ENCODE measurements around the gene CHEK2.
"Not testable (repeated sequence)": the region's sequence is repeated elsewhere in the genome, so short reads cannot be mapped to it uniquely, and the experiment has no call there.

The CHEK2 gene

GRCh38 chr22:28741785-28742561, at the start of gene CHEK2, which contains the start of gene HSCB:
Gene CHEK2, minus strand, starts transcription at chr22:28741820. Its CDS starts 7,099 bp downstream, at chr22:28734721.
Gene HSCB, plus strand, starts transcription at chr22:28742039. Its CDS starts 57 bp downstream, at chr22:28742096.
- DNase-seq (ENCODE audit: low spot score) = peak; percentile 99

DNA sequence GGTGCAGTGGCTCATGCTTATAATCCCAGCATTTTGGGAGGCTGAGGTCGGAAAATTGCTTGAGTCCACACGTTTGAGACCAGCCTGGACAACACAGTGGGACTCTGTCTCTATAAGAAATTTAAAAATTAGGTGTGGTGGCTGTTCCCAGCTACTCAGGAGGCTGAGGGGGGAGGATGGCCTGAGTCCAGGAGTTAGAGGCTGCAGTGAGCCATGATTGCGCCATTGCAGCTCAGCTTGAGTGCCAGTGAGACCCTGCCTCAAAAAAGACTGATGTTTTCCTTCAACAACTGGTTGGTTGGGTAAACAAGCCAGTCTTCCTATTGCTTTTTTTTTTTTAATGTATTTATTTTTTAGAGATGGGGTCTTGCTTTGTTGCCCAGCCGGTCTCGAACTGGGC, 49.5 kb upstream of the CHEK2 start:
- no peak for DNase-seq (ENCODE audit: low spot score)

DNA sequence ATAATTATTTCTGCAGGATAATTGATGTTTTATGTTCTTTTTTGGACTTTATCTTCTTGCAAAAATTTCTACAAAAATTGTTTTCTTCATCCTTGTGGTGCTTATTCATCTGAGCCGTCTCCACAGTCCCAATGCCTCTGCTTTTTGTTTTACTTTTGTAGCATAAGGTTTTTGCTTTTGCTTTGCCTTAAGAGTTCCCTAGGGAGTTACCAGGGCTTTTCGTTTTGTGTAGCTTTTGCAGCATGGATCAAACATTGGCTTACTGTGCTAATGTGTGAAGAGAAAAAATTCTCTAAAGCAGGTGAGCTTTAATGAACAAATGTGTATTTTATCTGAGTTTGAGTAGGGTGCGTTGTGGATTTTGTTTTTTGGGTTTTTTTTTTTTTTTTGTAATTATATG, 47.0 kb upstream of the CHEK2 start:
- DNase-seq (ENCODE audit: low spot score) = no peak

- DNase-seq (ENCODE audit: low spot score) = no peak
These were observed 42.4 kb upstream of the CHEK2 start for GRCh38 chr22:28783786-28784671.

- DNase-seq (ENCODE audit: low spot score) = no peak
These were observed 38.7 kb upstream of the CHEK2 start for GRCh38 chr22:28780296-28780695.

DNA sequence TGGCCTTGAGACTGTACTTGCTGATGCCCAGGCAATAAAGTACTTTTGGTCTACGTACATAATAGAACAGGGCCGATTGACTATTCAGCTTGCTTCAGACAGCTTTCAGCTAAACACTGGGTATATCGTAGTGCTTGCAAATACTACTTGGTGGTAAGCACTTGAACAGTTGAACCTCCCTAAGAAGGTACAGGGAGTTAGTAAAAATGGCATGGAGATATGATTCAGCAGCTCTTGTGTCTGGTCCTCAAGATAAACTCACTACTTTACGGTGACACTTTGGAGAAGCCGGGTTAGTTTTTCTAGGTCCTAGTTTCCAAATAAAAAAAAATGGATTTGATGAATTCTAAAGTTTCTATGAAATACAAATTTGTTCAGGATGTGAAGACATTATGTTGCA, 38.2 kb upstream of the CHEK2 start:
- no peak for DNase-seq (ENCODE audit: low spot score)

- DNase-seq (ENCODE audit: low spot score) = no peak
These were observed 32.8 kb upstream of the CHEK2 start for GRCh38 chr22:28774378-28774777.

DNA sequence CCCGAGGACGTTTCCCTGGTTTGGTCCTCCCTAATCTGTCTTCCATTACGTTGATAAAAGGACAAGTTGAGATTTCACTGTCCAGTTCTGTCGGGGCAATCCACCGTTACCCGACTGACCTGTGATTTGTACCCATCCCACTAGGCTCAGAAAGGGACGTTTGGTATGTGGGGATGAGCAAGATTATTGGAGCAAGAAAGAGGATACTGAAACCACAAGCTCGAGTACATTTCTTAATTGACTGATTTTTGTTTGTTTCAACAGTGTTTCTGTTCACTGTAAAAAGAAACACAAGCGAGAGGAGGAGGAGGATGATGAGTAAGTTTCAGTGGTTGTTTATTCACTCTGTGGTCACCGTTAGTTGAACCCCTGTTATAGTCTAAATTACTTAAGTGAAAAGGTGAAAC, 31.8 kb upstream of the CHEK2 start:
- no peak for DNase-seq (ENCODE audit: low spot score)

DNA sequence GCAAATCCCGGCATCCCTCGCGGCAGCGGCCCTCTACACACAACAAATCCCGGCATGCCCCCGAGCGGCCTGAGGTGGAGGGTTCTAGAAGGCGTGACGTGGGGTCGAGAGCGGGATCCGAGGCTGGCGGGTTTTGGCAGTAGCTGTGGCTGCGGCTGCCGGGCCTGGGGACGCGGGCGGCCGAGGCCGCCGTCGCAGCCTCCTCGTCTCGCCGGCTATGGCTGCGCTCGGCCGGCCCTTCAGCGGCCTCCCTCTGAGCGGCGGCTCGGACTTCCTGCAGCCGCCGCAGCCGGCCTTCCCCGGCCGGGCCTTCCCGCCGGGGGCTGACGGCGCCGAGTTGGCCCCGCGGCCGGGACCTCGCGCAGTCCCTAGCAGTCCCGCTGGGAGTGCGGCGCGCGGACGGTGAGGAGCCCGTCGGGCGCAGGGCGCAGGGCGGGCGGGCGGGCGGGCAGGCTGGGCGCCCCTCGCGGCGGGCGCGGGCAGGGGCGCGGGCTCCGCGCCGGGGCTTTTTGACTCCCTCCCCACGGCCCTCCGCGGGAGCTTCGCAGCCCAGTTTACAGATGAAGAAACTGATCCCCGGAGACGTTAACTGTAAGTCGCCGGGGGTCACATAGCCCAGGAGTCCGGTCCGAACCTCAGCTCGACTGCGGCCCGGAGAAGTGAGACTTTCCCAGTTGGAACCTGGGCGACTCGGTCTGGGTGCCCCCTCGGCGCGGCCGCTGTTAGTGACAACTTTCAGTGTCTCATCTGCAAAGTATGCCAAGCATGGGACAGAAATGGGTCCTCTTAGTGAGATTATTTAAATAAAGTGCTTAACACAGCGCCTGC, 31.2 kb upstream of the CHEK2 start, which contains the start of gene CCDC117:
CCDC117 (plus strand) TSS at position 63 of the 828 bp plus-strand sequence; CDS start at position 218, 155 bp downstream.
- peak; percentile 96 for DNase-seq (ENCODE audit: low spot score)

- DNase-seq (ENCODE audit: low spot score) = no peak
These were observed 29.7 kb upstream of the CHEK2 start for GRCh38 chr22:28771195-28771791.

DNA sequence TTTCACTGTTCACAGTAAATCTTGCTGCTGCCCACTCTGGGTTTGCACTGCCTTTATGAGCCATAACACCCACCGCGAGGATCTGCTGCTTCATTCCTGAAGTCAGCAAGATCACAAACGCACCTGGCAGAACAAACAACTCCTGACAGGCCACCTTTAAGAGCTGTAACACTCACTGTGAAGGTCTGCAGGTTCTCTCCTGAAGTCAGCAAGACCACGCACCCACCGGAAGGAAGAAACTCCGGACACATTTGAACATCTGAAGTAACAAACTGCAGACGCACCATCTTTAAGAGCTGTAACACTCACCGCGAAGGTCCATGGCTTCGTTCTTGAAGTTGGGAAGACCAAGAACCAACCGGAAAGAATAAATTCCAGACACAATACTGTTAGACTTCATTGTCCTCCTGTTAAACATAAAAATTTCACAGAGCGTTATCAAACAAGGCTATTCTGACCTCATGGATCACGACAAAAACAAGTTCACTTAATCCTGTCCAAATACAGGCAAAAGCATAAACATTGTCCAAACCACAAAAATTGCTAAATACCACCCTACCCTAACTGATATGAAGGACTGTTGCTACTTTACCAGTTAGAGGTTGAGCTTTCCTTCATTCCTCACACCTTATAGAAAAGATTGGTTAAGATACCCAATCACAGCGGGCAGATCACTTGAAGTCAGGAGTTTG, 27.9 kb upstream of the CHEK2 start:
- no peak for DNase-seq (ENCODE audit: low spot score)

GRCh38 chr22:28768701-28769393, 27.2 kb upstream of the CHEK2 start:
- no peak for DNase-seq (ENCODE audit: low spot score)

DNA sequence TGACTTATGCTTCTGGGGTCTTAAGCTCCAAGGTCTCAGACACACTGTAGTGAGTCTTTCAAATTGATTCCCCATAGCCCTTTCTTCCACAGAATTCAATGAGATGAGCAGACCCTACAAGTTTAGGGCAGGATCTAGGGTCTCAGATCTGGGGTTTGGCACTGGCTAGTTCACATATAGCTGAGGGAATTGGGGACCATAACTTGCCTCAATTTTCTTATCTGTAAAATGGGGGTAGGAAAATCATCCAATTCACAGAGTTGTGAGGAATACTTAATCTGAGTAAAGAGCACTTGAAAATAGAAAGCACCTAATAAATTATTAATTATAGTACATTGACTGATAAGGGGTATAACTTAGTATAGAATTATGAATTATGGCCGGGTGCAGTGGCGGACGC, 25.0 kb upstream of the CHEK2 start:
- no peak for DNase-seq (ENCODE audit: low spot score)

DNA sequence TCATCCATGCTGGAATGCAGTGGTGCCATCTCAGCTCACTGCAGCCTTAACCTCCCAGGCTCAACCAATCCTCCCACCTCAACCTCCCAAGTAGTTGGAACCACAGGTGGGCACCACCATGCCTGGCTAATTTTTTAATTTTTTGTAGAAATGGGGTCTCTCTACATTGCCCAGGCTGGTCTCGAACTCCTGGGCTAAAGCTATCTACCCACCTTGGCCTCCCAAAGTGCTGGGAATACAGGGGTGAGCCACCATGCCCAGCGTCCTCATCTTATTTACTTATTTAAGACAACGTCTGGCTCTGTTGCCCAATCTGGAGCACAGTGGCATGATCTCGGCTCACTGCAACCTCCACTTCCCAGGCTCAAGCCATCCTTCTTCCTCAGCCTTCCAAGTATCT, 20.4 kb upstream of the CHEK2 start:
- not testable (repeated sequence) for DNase-seq (ENCODE audit: low spot score)

GRCh38 chr22:28761449-28761755, 19.8 kb upstream of the CHEK2 start:
- DNase-seq (ENCODE audit: low spot score) = no peak

DNA sequence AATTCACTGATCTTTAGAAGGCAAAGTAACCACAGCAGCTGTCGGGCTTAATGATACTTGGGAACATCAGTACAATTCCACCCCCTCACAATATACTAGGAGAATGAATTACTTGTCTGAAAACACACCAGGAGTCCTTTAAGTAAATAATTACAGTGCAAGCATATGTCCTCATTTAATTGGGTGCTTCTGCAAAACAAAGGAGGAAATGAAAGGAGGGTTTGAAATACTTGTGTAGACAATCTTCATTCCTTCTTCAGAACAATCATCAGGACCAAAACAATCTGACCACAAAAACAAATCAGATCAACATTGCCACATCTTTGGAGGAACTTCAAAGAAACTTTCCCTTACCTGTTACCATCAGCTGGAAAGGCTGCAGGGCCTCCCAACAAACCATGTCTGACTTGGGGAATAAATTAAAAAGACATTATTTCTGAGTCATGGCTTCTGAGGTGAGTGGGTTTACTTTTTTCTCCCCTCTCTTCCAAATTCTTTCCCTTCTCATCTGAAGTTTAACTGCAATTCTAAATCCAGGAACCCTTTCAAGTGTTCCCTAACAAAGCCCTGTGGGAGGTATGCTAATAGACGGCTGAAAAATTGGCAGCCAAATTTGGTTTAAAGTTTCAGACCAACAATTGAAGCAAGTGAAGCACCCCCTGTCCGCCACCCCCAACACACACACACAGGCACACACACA, 18.4 kb upstream of the CHEK2 start:
- DNase-seq (ENCODE audit: low spot score) = peak; percentile 57

DNA sequence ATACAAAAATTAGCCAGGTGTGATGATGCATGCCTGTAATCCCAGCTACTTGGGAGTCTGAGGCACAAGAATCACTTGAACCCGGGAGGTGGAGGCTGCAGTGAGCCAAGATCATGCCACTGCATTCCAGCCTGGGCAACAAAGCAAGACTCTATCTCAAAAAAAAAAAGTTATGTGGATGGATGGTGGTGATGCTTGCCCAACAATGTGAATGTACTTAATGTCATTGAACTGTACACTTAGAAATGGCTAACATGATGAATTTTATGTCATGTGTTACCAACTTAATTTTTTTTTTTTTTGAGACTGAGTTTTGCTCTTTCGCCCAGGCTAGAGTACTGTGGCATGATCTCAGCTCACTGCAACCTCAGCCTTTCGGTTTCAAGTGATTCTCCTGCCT, 12.9 kb upstream of the CHEK2 start:
- not testable (repeated sequence) for DNase-seq (ENCODE audit: low spot score)

- DNase-seq (ENCODE audit: low spot score) = no peak
These were observed 8.9 kb upstream of the CHEK2 start for GRCh38 chr22:28750471-28750881.

DNA sequence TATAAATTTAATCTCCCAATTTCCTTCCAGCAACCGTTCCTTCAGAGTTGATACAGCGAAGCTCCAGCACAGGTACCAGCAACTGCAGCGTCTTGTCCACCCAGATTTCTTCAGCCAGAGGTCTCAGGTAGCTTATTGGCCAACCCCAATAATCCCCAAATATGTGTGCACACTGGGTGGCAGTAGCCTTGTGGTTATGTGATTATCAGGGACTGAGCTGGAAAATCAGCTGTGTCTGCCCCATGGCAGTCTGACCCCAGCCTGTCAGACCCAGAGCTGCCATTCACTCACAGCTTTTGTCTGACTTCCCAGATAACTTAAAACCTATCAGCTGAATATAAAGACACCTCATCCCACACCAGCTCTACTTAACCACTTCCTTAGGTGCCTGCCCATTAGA, 2.2 kb upstream of the CHEK2 start:
- no peak for DNase-seq (ENCODE audit: low spot score)

GRCh38 chr22:28742562-28742962, 942 bp upstream of the CHEK2 start:
- no peak for DNase-seq (ENCODE audit: low spot score)
